Stimulated activated CD4-positive, alpha-beta T cell treated with anti-CD3 and anti-CD28 coated beads, TNF-alpha, amount 100 ng/mL, for 24 hours (primary cell): ENCODE data around the gene CHD1L.
"Not testable (repeated sequence)": the region's sequence is repeated elsewhere in the genome, so short reads cannot be mapped to it uniquely, and the experiment has no call there.

Experiments
- DNase-seq, 3 experiments: peaks; one replicate each; pipeline ENCODE4 v3.0.0-alpha.2; 2020; ENCODE audit warnings: low read depth in 3 of 3

Gene CHD1L

GRCh38 chr1:147267711-147268110, 25.2 kb downstream of the CHD1L start:
- no peak for DNase-seq

GRCh38 chr1:147270721-147271120, 28.2 kb downstream of the CHD1L start:
- DNase-seq, result no peak

GRCh38 chr1:147272042-147272441, 29.6 kb downstream of the CHD1L start:
- no peak for DNase-seq

- peak in 2 of 3 experiments; percentile 1 to 6 for DNase-seq
Observed at GRCh38 chr1:147273409-147274336, 31.2 kb downstream of the CHD1L start.

GRCh38 chr1:147281950-147282349, 39.5 kb downstream of the CHD1L start:
- DNase-seq, result no peak

GRCh38 chr1:147283011-147283410, 40.5 kb downstream of the CHD1L start:
- DNase-seq, result no peak

GRCh38 chr1:147287133-147287865, 44.8 kb downstream of the CHD1L start:
- no peak for DNase-seq

- no peak for DNase-seq
Observed at GRCh38 chr1:147292012-147292411, 49.5 kb downstream of the CHD1L start.

GRCh38 chr1:147292631-147293251, 50.3 kb downstream of the CHD1L start:
- DNase-seq, result no peak

GRCh38 chr1:147297438-147297837, 55.0 kb downstream of the CHD1L start:
- DNase-seq, result no peak

- not testable (repeated sequence) for DNase-seq
Observed at GRCh38 chr1:147305803-147306202, 63.3 kb downstream of the CHD1L start.

GRCh38 chr1:147316968-147317367, 74.5 kb downstream of the CHD1L start:
- no peak for DNase-seq

GRCh38 chr1:147326933-147327687, 84.6 kb downstream of the CHD1L start:
- DNase-seq, result not testable (repeated sequence)

- no peak for DNase-seq
Observed at GRCh38 chr1:147334292-147334691, 91.8 kb downstream of the CHD1L start.

- no peak for DNase-seq
Observed at GRCh38 chr1:147336291-147336690, 93.8 kb downstream of the CHD1L start.

GRCh38 chr1:147337040-147337630, 94.7 kb downstream of the CHD1L start:
- no peak for DNase-seq

- DNase-seq, result no peak
Observed at GRCh38 chr1:147338571-147338970, 96.1 kb downstream of the CHD1L start.

- DNase-seq, result no peak
Observed at GRCh38 chr1:147341246-147341645, 98.8 kb downstream of the CHD1L start.
